A549 treated with DMSO at 1 μM for 4 hours (cell line): Measurements from ENCODE around the gene WASHC2C. TPM values are rescaled to one million over a fixed set of nuclear protein-coding genes. Genes with fewer than 3 reads are reported as not detected.

Experiments used
- total RNA-seq: library from RNA; stranded (reverse); fragments of 200-300 nt; extraction: Qiagen RNA extraction; gene quantifications from 5 replicates; pipeline ENCODE4 v1.2.3, GENCODE V29; 2022; ENCODE audit warnings: low read depth

Gene WASHC2C
- 17.8 to 22.1 TPM (median 19.0 TPM) in 5 replicates for total RNA-seq

DNA sequence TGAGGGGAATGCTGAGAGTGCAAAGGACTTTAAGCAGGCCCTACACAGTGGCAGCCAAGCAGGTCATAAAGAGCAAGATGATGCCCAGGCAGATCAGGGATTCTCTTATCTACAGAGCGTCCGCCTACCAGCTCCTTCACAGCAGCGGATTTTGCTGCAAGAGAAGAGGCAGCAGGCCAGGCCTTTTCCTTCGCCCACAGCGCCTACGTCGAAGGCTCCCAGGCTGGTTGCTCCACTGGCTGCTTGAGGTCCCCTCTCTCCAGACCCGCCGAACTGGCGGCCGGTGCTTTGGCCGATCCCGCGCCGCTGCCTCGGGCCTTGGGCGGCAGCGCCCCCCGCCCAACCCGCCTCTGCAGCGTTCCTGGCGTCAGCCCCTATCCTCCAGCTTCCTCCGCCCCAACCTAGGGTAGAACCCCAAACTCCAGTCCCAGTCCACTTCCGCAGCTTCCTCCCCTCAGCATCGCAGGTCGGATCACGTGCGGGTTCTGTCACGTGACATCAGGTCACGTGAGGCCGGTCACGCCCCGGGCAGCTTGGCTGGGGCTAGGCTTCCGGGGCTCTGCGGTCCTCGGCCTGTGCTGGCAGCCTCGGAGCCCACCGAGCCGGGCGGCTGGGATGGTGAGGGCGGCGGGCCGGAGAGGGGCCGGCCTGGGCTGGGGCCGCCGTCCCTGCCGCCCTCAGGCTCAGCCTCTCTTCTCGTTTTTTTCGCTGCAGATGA lies at the start of gene WASHC2C:
Gene WASHC2C, plus strand, starts transcription at position 564 of the 718 bp plus-strand sequence. Its CDS starts 52 bp downstream, at position 616.

Other genes starting within 250 kb of the WASHC2C start
- gene ZFAND4, start 54.5 kb upstream of the WASHC2C start, total RNA-seq: 3.6 to 6.5 TPM (median 6.0 TPM) in 5 replicates
- 5.8 to 8.0 TPM (median 7.5 TPM) in 5 replicates for gene AGAP4, start 120.2 kb downstream of the WASHC2C start, total RNA-seq
- 150 to 163 TPM (median 156 TPM) in 5 replicates for gene TIMM23, start 245.2 kb downstream of the WASHC2C start, total RNA-seq